Adrenal gland (tissue), 5 donors: ENCODE results near the gene HOXC13.

Source experiments
- CTCF ChIP-seq, 6 experiments: fragments of 450-650 bp in 4 of 6; fragments of 200-600 bp in 2 of 6; sonication (generic) in 1 of 6; IDR thresholded peaks; 1 replicate in 5 of 6; 2 replicates in 1 of 6; pipeline versions ENCODE4 v1.5.1 to v1.8.0; 2016 to 2021; ENCODE audit warnings: antibody characterized with exemption in 6 of 6, mild to moderate bottlenecking in 2 of 6, moderate library complexity in 1 of 6
- POLR2A ChIP-seq, 2 donors: fragments of 450-650 bp; IDR thresholded peaks; one replicate each; pipeline ENCODE4 v1.6.1; 2017; ENCODE audit warnings: antibody characterized with exemption in 2 of 2, mild to moderate bottlenecking in 2 of 2, moderate library complexity in 1 of 2
- donor health status: DM: no; HTN: no; CAD: no.

- TF ChIP-seq CTCF (IDR thresholded peaks at IDR 0.05) (no peak), POLR2A (IDR thresholded peaks at IDR 0.05) (no peak)
Observed at GRCh38 chr12:53937596-53938325, 870 bp upstream of the HOXC13 start.
